Suppressor macrophage (primary cell): Measurements from ENCODE around the gene CST6.
"Not testable (repeated sequence)": the region's sequence is repeated elsewhere in the genome, so short reads cannot be mapped to it uniquely, and the experiment has no call there.

Source experiments
- DNase-seq, 4 experiments: peaks; one replicate each; pipeline ENCODE4 v3.0.0-alpha.2; 2020 to 2022

The CST6 gene

DNA sequence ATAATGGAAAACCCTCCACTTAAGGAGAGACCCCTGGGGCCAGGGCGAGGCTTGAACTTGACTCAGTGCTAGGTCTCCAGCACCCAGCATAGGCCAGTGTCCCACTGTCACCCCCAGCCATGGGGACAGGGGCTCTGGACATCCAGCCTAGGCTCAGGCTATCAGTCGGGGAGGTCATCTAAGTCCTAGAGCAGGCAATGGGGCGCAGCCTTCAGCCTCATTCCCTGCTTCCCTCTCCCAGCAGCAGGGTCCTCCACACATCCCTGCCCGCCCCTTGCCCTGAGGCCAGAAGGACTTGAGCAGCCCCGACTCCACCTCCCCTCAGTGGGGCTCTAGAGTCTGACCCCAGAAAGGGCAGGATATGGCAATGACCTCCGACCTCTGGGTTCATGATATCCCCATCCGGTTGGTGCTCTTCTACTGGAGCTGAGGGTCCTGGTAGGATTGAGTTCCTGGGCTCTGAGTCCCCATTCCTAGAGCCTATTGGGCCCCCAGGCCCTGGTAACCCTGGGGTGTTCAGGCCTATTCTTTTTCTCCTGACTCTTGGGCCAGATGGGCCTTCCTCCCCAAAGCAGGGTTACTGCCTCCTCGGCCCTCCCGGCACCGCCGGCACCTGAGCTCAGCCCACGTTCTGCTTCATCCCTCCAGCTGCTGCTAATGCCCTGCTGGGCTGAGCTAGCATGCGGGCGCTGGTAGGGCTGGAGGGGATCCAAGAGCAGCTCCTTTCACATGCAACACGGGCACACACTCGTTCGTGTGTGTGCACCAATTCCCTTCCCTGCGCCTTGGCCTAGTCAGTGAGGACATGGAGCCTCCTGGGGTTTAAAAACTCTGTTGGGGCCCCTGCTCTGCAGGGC lies 4.4 kb downstream of the CST6 start:
- no peak for DNase-seq

GRCh38 chr11:66016793-66017177 lies 5.0 kb downstream of the CST6 start:
- no peak for DNase-seq

DNA sequence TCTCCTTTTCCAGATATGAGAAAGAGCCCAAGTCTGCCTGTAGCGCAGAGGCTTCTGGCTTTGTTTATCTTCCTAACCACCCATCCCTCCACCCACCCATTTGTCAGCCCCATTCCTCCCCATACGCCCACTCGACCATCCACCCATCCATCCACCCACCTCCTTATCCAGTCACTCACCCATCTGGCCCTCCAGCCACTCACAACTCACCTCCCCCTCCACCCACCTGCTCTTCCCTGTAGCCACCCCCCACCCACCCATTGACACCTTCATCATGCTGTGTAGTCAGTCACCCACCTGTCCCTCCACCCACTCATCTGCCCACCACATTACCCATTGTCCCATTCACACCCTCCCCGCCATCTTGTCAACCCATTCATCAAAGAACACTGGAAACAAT lies 5.5 kb downstream of the CST6 start:
- DNase-seq, result no peak

DNA sequence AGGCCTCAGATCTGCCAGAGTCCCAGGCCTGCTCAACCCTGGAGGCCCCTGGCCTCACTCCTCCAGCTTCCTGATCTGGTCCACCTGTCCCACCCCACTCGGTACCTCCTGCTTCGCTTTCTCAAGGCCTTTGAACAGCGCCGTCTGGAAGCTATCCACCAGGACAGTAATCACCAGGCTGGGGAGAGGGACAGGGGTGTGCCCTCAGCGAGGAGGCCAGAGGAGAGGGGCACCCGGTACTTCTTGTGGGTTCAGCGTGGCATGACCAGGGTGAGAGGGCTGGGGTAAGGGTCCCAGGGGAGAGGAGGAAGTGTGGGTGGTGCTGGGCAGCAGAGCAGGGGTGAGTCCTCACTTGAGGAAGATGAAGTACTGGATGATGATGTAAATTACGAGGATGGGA lies 8.4 kb downstream of the CST6 start:
- DNase-seq, result peak in 2 of 4 experiments; percentile 20 to 23

GRCh38 chr11:66020618-66021357 lies 9.0 kb downstream of the CST6 start:
- peak; percentile 79 to 90 (median 86) for DNase-seq

- peak; percentile 80 to 92 (median 90) for DNase-seq
Measured at GRCh38 chr11:66022401-66023185, 10.8 kb downstream of the CST6 start.

- DNase-seq, result not testable (repeated sequence)
Measured at GRCh38 chr11:66023186-66023440, 11.3 kb downstream of the CST6 start.

- DNase-seq, result no peak
Measured at GRCh38 chr11:66026017-66026529, 14.3 kb downstream of the CST6 start, which contains the start of gene CATSPER1. Gene CATSPER1 (minus strand): TSS chr11:66026479. CDS start chr11:66026379, 100 bp downstream.

- peak in 1 of 4 experiments; percentile 0 for DNase-seq
Measured at GRCh38 chr11:66032957-66033735, 21.3 kb downstream of the CST6 start.

- no peak for DNase-seq
Measured at GRCh38 chr11:66035653-66036333, 24.0 kb downstream of the CST6 start.

GRCh38 chr11:66036334-66036710 lies 24.5 kb downstream of the CST6 start:
- DNase-seq, result peak in 1 of 4 experiments; percentile 0

DNA sequence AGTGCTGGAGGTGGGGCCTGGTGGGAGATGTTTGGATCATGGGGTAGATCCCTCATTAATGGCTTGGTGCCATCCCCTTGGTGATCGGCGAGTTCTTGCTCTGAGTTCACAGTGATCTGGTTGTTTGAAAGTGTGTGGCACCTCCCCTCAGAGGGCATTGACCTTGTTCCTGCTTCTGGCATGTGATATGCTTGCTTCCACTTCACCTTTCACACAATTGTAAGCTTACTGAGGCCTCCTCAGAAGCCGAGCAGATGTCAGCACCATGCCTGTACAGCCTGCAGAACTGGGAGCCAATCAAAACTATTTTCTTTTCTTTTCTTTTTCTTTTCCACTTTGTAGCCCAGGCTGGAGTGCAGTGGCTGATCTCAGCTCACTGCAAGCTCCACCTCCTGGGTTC lies 25.5 kb downstream of the CST6 start:
- DNase-seq, result peak in 1 of 4 experiments; percentile 3

- DNase-seq, result no peak
Measured at GRCh38 chr11:66039765-66040164, 28.0 kb downstream of the CST6 start.

DNA sequence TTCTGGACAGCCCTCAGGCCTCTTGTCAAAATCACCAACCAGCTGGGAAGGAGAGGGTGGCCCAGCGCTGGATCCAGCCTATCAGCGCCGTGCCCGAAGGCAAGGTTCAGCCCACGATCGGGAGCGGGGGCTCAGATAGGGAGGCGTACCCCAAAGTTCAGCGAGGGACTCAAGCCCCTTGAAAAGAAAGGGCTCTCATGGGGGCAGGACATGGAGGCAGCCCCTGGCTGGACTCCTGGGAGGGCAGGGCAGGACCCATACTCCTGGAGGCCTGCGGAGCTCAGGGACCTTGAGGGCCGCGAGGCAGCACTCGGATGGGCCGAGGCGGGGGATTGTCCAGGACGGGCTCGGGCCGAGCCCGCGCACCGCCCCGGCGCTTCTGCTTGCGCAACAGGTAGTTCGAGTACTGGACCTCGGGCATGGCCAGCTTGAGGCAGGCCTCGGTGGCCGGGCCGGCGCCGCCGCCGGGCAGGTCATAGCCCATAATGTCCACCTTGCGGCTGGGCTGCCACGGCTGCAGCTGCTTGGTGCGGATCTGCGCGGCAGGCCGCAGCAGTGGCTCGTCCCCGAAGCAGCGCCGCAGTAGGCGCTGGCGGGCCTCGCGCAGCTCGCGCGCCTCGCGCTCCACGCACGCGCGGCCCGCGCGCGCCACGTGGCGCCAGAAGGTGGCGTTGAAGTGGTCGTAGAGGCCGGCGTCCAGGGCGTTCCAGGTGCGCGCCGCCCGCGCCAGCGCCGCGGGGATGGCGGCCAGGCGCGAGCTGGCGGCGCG lies 30.6 kb downstream of the CST6 start:
- no peak for DNase-seq

DNA sequence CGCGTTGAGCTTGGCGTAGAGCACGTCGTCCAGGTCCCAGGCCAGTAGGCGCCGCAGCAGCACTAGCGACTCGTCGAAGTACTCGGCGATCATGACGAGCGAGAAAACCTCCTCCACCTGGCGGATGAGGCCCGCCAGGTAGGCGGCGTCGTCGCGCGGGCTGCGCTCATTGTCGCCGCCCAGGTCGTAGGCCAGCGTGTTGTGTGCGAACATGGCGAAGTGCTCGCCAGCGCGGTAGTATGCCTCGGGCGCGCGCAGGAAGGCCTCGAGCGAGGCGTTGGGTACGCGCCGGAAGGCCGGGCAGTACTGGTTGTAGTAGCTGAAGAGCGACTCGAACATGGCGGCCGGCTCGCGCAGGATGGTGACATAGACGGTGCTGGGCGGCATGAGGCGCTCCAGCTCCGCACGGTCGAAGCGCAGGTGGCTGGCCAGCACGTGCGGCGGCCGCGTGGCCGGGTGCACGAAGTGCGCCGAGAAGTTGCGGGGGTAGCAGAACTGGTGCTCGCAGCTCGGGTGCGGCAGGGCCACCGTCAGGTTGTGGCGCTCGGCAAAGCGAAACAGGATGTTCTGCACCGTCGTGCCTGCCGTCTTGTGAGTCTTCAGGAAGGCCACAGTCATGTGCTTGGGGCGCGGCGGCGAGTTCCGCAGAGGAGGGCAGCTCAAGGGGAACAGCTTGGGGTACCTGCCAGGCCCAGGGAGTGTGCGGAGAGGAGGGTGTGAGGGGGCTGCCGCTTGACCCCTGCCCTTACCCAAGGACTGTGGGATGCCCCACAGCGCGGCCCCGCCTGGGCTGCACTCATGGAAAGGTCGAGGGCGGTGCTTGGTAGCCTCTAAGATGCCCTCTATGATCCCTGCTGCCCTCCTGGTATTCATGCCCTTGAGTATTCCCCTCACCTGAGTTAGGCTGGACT lies 31.4 kb downstream of the CST6 start:
- no peak for DNase-seq

- no peak for DNase-seq
Measured at GRCh38 chr11:66044757-66045156, 32.9 kb downstream of the CST6 start.

DNA sequence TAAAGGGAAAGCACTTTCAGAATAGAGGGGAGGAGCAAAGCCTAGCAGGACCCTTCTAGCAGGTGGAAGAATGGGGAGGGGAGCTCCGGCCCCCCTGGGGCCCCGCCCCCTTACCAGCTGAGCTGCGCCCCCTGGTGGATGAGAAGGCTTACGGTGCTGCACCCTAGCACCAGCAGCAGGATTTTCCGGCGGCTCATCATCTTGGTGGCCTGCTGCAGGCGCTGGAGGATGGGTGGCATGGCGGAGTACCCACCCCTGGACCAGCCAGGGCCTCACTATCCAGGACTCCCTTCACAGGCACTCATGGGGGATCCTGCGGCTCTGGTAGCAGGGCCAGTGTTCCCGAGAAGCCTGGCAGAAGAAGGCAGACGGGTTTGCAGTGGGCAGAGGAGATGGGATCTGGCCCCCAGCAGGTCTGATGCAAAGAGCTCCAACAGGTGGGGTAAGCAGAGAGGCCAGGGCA lies 33.4 kb downstream of the CST6 start:
- peak; percentile 85 to 93 (median 88) for DNase-seq

GRCh38 chr11:66046901-66047300 lies 35.1 kb downstream of the CST6 start:
- no peak for DNase-seq

GRCh38 chr11:66047541-66048365 lies 35.9 kb downstream of the CST6 start:
- DNase-seq, result no peak
